Fibroblast of upper back skin (primary cell): ENCODE results near the gene ZNF185.

ENCODE experiments used
- DNase-seq: peaks from one replicate; pipeline ENCODE4 v3.0.0-alpha.2; 2013

The ZNF185 gene

GRCh38 chrX:152897222-152898131, at the start of gene ZNF185:
Gene ZNF185 (plus strand): TSS chrX:152898067. CDS start chrX:152914490, 16,423 bp downstream.
- peak; percentile 52 for DNase-seq

GRCh38 chrX:152850465-152850864, 47.4 kb upstream of the ZNF185 start:
- no peak for DNase-seq

- DNase-seq: no peak
Measured at GRCh38 chrX:152853986-152854385, 43.9 kb upstream of the ZNF185 start.

- DNase-seq: no peak
Measured at GRCh38 chrX:152861116-152861515, 36.8 kb upstream of the ZNF185 start.

- no peak for DNase-seq
Measured at GRCh38 chrX:152861826-152862225, 36.0 kb upstream of the ZNF185 start.

GRCh38 chrX:152865232-152865920, 32.5 kb upstream of the ZNF185 start:
- no peak for DNase-seq

- DNase-seq: no peak
Measured at GRCh38 chrX:152866386-152866785, 31.5 kb upstream of the ZNF185 start.

GRCh38 chrX:152869972-152870371, 27.9 kb upstream of the ZNF185 start:
- DNase-seq: no peak

GRCh38 chrX:152871260-152871659, 26.6 kb upstream of the ZNF185 start:
- no peak for DNase-seq

GRCh38 chrX:152872522-152872921, 25.3 kb upstream of the ZNF185 start:
- no peak for DNase-seq

GRCh38 chrX:152873361-152873760, 24.5 kb upstream of the ZNF185 start:
- DNase-seq: no peak

GRCh38 chrX:152876931-152877840, 20.7 kb upstream of the ZNF185 start:
- no peak for DNase-seq

- DNase-seq: no peak
Measured at GRCh38 chrX:152878976-152879755, 18.7 kb upstream of the ZNF185 start.

GRCh38 chrX:152881289-152881688, 16.6 kb upstream of the ZNF185 start:
- no peak for DNase-seq

- no peak for DNase-seq
Measured at GRCh38 chrX:152884171-152884570, 13.7 kb upstream of the ZNF185 start.

- no peak for DNase-seq
Measured at GRCh38 chrX:152886716-152887115, 11.2 kb upstream of the ZNF185 start.

GRCh38 chrX:152892499-152892898, 5.4 kb upstream of the ZNF185 start:
- no peak for DNase-seq

GRCh38 chrX:152892999-152893891, 4.6 kb upstream of the ZNF185 start:
- DNase-seq: no peak

GRCh38 chrX:152893980-152894610, 3.8 kb upstream of the ZNF185 start:
- DNase-seq: no peak

- no peak for DNase-seq
Measured at GRCh38 chrX:152895121-152895520, 2.7 kb upstream of the ZNF185 start.
